G401.6 (cell line): ENCODE results near the gene TJP2.

Experiments used
- FAIRE-seq: peaks from 2 replicates; lab custom pipeline; 2012; peaks lifted over from hg19 to GRCh38; lab: Jason Lieb, UNC

TJP2 gene

DNA sequence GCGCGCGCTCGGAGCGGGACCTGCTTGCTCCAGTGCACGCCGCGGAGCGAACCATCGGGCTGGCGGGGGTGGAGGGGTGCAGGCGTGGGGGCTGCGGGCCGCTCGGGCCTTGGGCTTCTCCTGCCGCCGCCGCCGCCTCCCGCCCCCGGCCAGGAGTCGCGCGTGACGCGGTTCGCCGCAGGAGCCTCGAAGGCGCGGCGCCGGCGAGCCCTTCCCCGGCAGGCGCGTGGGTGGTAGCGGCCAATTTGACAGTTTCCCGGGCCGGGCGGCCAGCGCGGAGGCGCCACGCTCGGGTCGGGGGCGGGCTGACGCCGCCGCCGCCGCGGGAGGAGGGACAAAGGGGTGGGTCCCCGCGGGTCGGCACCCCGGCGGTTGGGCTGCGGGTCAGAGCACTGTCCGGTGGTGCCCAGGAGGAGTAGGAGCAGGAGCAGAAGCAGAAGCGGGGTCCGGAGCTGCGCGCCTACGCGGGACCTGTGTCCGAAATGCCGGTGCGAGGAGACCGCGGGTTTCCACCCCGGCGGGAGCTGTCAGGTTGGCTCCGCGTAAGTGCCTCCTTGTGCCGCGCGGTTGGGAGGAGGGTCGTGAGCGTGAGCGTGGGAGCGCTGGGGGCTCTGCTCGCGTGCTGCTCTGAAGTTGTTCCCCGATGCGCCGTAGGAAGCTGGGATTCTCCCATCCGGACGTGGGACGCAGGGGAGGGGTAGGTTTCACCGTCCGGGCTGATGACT lies at the start of gene TJP2:
TJP2 (plus strand) TSS at position 387 of the 725 bp plus-strand sequence; CDS start at position 483, 96 bp downstream.
- FAIRE-seq, result no peak

DNA sequence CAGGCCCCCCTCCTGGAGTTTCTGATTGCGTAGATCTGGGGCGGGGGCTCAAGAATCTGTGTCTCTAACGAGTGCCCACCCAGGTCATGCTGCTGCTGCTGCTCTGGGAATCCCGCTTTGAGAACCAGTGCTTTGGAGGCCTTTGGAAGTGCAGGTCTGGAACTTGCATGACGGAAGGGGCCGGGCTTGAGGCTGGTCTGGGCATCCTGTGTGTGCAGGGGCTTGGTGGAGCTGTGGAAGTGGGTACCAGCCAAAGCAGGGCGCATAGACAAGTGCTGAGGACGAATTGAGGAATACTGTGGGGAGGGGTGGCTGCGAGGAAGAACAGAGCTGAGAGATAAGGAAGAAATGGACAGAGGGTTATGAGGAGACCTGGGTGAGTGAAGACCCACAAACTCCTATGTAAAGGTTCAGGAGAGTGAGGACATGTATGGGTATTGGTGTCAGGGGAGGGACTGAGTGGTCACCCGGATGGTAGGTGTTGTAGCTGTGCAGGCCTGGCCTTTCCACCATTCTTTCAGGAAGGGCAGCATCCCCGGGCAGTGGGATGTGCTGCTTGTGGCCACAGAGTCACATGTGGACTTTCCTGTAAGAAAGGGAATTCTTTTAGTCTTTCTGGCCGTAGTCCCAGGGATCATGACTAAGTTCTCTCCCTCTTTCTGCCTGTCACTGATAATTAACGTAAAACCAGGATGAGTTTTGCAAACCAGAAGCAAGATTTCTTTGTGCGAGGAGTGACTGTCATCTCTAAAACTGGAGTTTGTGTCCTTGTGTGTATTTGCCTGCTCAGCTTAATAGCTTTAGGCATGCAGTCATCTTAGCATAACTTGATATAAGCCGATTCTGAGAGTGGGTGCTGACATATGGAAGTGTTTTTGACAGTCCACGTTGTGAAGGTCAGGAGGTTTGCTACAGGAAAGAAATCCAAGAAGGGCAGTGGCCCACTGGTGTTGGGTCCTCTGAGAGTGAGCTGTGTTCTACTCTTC lies 43.3 kb upstream of the TJP2 start:
- no peak for FAIRE-seq

DNA sequence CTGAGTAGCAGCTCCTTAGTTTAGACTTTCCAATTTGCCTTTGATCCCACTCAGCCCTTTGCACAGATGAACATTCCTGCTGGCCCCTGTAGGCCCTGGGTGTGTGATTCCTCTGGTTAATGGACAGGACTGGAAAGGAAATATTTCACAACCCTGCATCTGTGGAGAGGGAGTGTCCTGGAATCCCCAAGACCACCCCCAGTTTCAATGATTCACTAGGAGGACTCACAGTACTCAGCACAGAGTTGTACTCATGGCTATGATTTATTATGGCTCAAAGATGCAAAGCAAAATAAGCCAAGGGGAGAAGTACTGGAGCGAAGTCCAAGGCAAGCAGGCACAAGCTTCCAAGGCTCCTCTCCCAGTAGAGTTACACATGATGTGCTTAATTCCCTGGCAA lies 42.4 kb upstream of the TJP2 start:
- FAIRE-seq, result no peak

DNA sequence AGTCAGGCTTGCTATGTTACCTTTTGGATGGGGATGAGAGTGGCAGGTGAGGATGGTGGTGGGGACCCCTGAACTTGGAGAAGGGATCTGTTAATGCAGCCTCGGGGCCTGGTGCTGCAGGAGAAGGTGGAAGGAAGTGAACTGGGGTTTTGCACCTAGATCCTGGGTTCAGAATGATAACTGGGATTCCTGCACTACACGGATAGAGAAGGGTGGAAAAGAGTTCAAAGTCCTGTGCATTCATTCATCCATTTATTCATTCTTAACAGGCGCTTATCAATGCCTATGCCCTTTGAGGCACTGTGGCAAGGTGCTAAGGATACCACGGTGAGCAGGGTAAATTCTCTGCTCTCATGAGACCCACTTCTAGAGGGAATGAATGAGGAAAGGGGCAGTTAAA lies 41.7 kb upstream of the TJP2 start:
- FAIRE-seq, result no peak

DNA sequence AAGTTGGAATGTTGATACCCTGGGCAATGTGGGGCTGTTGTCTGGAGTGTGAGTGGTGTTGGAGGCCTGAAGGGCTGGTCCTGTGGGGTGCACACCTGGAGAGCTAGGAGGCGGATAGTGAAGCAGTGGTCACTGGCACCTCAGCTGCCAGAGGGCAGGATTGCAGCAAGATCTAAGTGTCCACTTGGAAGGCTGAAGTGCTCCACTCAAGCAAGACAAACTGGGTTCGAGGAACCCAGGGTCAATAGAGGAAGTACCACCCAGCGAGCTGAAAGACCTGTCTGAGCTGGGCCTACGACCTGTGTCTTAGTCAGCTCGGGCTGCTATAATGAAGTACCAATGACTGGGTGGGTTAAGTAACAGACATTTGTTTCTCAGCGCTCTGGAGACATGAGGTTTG lies 39.7 kb upstream of the TJP2 start:
- no peak for FAIRE-seq

DNA sequence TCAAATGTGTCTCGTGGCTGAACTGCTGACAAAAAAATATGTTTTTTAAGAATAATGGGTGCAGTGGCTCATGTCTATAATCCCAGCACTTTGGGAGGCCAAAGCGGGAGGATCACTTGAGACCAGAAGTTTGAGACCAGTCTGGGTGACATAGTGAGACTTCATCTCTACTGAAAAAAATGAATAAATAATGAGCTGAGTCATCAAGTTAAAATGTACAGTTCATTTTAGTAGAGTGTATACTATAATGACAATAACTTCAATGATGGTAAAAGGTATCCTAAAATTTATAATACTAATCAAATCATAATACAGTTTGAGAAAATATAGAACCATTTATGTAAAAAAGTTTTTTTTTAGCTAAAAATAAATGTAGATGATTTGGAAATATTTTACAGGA lies 37.9 kb upstream of the TJP2 start:
- FAIRE-seq, result peak; percentile 19

DNA sequence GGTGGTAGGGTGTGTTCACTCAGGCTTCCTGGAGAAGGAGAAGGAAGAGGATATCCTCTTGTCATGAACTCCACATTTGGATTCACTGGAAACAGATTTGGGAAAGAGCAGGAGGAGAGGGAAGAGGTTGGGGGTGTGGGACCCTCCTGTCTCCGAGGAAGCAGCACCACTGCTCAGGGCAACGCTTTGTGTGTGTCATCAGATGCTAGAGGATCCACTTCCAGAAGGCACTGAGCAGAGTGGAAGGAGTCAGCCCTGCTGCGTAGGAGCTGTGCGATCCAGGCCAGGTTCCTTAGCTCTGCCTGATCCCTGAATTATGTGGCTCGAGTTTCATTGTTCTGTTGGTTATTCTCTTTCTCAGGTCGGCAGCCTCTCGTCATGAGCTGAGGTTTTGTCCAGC lies 37.3 kb upstream of the TJP2 start:
- no peak for FAIRE-seq

DNA sequence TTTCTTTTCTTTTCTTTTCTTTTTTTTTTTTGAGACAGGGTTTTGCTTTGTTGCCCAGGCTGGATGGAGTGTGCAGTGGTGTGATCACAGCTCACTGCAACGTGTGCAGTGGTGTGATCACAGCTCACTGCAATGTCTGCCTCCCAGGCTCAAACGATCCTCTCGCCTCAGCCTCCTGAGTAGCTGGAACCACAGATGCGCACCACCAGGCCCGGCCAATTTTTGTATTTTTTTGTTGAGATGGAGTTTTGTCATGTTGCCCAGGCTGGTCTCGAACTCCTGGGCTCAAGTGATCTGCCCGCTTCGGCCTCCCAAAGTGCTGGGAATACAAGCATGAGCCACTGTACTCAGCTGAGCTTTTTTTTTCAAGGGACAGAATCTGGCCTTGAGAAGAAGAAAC lies 36.8 kb upstream of the TJP2 start:
- no peak for FAIRE-seq

DNA sequence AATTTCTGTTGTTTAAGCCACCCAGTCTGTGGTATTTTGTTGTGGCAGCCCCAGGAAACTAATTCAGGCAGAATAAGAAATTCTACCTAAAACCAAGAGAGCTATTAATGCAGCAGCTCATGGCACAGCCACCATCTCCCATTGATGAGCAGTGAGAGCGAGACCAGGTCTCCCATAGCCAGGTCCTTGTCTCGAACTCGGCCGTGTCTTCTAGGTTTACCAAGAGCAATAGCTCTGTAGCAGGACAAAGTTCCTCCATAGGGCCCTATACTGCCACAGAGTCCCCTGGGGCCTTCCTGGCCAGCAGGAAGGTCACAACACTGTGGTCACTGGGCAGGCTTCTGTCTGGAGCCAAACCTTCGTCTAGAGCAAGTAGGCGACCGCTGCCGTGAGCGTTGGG lies 34.5 kb upstream of the TJP2 start:
- no peak for FAIRE-seq

DNA sequence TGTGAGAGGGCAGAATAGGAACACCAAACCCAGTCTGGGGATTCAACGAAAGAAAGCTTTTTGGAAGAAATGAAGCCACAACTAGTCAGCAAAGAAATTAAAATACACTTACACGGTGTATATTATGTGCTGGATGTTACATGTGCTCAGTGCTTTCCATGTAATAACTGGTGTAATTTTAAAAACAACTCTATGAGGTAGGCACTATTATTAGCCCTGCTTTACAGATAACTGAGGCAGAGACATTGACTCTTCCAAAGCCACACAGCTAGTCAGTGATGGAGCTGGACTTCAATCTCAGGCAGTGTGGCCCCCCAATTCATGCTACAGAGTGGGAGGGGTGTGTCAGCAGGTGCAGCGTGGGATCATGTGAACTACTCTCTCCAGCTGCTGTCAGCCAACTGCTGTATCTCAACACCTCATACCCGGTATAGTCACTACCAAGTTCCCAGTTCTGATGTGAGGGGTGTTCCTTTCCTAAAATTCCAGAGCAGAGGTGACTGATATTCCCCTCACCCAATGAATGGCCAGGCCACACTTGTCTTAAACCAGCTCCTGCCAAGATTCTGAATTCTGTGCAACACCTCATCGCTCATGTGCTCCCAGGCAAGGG lies 33.8 kb upstream of the TJP2 start:
- no peak for FAIRE-seq

DNA sequence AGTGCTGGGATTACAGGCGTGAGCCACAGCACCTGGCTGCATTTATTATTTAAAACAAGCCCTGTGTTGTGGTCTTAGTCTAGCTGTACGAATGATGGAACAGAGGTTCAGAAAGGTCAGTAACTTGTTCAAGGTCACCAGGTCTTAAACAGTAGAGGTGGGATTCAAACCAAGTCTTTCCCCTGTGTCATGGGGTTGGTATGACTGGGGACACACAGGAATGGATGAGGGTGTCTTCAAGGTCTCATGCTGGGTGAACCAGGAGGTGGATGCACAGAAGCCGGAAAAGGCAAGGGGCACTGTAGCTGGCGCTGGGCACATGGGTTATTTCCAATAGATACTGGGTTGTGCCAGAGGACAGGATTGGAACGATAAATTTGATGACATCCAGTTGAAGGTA lies 32.2 kb upstream of the TJP2 start:
- FAIRE-seq, result no peak

DNA sequence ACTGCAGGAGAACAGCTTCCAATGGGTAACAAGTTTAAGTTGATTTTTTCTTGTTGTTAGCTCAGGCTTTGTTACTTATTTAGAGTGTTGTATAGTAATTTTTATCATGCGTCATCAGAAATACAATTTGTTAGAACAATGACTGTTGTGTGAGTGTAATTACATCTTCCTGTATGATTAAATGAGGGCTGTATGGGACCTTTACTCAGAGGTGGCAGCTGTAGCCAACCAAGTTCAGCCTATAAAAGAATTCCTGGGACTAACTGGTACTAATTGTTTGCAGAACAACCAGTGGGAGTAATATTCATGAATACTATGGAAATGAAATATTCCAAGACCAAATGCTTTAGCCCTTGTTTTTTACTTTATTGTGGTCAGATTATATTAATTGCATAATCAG lies 30.8 kb upstream of the TJP2 start:
- FAIRE-seq, result no peak

DNA sequence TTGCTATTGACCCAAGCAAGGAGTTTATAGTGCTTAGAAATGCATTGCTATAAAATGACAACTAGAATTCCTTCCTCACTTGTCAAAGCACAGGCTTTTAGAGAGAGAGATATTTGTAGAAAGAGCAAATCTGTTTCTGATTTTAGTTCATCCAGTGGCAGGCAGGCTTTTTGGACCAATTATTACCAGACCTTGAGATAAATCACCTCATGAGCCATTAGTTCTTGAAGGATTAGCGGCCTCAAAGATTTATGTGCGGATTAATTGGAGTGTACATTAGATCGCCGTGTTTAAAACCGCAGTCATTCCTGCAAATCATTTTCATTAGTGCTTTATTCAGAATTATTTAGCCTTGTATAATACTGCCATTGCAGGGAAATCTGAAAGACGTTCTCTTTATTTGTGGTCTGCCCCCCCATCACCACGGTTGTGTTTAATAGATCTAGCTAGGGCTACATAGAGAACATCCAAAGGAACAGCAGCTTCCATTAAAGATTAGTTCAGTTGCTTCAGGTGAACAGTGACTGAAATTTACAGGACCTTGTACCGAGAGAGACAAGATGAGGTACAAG lies 28.8 kb upstream of the TJP2 start:
- no peak for FAIRE-seq

DNA sequence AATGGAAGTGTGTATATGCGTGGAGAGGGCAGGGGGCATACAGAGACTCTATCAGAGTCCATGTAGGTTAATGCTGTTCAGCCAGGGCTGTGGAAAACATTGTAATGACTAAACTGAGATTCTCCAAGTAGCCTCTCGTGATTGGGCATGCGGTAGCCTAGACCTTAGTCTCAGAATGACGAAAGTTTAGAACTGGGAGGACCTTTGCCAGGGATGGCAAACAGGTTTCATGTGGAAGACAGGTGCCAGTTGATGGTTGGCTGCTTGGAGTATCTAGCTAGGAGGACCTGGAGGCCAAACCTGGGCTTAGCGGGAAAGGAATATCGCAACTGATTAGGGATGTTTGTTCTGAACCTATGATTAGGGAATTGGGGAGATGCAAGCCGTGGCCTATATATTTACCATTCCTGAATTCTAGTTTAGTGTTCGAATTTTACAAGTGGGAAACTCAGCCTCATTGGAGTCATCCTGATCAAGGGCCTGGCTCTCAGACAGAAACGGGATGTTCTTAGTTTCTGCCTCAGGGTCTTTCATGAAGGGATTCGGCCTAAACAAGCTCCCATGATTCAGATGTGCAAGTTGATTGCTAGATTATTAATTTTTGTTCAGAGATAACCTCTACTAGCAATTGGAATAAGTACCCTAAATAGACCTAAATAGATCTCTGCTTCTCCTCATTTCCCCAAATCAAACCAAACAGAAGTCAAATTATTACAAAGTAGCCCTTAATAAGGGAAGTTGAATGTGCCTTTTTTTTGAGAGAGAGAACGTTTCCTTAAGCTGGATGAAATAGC lies 26.8 kb upstream of the TJP2 start:
- FAIRE-seq, result no peak

DNA sequence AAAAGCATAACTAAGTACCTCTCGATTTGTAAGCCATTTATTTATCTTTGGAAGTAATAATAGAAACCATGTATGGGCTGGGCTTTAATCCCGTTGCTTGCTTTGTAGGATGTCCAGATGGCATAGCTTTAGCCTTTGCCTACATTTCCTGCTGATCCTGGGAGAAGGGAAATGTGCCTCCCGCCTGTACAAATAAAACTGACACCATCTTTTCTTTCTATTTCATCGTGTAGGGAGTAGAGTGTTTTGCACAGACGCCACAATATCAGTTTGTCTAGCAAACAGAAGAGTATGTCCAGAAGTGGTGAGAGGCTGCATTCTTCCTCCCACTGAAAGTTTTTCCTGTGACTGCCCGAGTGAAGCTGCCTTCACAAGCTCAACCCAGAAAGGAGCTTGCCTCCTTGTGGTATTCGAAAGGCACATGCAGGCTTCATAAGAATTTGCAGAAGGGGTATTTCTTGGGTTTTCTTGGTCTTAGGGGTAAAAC lies 24.7 kb upstream of the TJP2 start:
- no peak for FAIRE-seq

DNA sequence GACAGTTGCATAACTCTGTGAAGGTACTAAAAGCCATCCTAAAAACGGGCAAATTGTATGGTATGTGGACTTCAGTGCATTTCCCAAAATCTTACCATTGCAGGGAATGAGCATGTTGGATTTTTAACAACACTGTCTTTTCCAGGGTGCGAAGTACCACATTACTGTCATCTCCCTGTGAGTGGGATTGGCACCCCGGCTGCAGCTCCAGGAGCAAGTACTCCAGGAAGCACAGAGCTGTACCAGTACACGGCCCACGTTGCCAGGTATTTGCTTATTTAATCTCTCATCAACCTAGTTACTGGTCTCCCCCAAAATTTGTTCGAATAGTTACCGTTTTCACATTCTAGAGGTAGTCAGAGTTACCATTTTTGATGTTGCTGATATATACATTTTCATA lies 22.6 kb upstream of the TJP2 start:
- FAIRE-seq, result no peak

DNA sequence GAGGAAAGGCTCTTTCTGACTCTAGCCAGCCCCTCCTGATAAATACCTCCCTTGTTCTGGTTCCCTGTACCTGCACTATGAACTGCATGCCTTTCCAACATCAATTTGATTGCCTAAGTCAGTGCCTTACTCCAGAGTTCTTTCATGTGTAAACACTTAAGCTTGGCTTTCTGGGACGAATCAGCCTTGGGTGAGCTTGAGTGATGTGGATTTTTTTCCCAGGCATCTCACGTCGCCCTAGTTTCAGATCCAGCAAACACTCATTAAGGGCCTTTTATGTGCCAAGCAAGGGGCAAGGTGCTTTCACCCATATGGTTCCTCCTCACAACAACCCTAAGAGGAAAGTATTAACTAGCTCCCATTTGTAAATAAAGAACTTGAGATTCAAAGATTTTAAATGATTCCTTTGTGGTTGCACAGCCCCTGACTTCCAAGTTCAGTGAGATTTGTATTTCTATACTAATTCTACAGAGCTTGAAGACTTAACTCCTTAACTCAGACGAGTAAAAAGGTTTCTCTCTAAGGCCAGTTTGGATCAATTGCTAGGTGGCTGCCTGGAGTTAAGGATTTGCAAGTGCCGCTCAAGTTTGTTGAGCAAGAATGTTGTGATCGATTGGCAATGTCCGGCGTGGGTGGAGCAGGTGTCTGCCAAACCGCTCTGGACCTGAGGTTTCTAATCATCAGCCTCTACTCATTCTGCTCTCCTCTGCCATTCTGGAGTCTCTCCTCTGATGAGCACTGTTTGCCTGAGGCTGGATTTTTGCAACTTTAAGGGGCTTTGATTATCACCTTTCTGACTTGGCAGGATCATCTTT lies 20.2 kb upstream of the TJP2 start:
- FAIRE-seq, result no peak

DNA sequence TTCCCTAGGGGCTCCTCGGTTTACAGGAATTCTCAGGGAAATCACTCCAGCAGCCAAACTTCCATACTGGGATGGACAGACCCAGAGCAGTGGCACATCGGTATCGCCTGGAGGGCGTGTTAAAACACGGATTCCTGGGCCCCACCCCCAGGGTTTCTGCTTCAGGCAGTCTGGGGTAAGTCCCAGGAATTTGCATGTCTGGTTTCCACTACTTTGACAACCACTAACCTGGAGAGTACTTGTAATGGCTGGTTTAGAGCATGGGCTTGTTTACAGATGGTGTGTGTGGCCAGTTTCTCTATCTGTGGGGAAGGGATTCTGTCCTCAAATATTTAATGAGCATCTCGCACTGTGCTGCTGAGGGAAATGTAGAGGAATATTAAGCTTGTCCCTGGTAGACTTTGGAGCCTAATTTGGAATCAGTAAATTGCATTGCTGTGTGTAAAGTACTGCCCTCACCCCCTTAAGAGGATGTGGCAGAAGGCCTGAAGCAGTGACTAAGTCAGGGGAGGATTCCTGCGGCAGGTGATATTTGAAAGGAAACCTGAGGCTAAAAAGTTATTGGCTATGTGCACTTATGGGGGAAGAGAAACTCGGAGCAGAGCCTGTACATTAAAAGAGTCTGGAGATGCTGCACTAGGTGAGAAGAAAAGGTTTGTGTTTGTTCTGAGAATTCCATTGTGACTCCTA lies 18.6 kb upstream of the TJP2 start:
- FAIRE-seq, result no peak

DNA sequence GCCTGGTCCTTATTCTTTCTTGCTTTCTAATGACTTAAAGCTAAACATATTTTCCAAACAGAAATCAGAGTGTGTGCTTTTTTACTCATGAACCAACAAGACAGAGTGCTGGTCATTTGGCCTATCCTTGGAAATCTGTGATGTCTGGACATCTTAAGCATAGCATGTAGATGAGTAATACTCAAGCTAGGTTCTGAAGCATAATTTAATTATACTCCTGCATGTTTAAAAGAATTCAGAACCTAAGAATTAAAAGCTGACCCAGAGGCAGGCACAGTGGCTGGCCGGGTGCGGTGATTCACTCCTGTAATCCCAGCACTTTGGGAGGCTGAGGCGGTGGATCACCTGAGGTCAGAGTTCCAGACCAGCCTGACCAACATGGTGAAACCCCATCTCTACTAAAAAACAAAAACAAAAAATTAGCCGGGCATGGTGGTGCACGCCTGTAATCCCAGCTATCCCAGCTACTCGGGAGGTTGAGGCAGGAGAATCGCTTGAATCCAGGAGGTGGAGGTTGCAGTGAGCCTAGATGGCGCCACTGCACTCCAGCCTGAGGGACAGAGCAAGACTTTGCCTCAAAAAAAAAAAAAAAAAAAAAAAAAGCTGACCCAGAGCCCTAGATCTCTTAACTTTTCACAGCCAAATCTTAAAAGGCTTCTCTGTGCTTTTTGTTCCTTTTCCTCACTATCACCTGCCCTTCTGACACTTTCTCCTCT lies 16.2 kb upstream of the TJP2 start:
- no peak for FAIRE-seq

DNA sequence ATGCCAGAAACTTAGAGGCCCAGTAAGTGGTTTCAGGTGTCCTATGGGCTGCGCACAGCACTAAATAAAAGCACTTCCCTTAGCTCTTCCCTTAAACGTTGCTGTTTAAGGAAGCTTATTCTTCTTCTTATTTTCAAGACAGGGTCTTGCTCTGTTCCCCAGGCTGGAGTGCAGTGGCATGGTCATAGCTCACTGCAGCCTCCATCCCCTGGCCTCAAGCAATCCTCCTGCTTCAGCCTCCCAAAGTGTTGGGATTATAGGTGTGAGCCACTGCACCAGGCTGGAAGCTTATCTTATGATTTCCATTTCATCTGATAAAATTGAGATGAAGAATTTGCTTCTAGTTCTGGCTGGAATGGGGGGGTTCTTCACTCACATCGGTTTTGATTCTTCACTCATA lies 15.6 kb upstream of the TJP2 start:
- FAIRE-seq, result no peak
